ENCODE measurements around the gene RBFA. TPM values are rescaled to one million over a fixed set of nuclear protein-coding genes. Genes with fewer than 3 reads are reported as not detected.

The RBFA gene, protein sequence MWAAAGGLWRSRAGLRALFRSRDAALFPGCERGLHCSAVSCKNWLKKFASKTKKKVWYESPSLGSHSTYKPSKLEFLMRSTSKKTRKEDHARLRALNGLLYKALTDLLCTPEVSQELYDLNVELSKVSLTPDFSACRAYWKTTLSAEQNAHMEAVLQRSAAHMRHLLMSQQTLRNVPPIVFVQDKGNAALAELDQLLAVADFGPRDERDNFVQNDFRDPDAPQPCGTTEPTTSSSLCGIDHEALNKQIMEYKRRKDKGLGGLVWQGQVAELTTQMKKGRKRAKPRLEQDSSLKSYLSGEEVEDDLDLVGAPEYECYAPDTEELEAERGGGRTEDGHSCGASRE
- total RNA-seq = 10 to 100 TPM; 41.7 to 45.5 TPM

DNA sequence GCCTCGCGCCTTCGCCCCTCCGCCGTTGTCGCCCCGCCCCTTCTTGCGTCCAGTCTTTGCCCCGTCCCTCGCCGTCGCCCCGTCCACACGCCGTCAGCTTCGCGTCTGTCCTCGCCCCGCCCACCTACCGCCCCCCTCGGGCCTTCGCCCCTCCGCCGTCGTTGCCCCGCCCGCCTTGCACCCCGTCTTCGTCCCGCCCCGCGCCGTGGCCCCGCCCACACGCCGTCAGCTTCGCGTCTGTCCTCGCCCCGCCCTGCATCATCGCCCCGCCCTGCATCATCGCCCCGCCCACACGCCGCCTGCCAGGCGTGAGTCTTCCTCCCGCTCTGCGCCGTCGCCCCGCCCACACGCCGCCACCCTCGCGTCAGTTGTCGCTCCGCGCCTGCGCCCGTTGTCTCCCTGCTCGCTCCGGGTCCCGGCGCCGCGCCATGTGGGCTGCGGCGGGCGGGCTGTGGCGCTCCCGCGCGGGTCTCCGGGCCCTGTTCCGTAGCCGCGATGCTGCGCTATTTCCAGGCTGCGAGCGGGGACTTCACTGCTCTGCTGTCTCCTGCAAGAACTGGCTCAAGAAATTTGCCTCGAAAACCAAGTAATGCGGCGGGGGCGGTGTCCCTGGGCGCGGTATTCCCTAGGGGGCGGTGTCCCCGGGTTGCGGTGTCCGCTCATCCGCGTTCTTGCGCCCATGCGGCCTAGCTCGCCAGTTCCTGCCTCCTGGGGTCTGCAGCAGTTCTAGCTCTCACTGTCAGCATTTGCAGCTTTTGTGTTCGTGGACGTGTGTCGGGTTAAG is at the start of gene RBFA:
TSS of gene RBFA (plus strand) at position 367 of the 784 bp plus-strand sequence. CDS start at position 429, 62 bp downstream.
- H3K4me3 Mint-ChIP-seq = peak within 1 kb of the TSS; percentile 90
- POLR2A ChIA-PET = interaction anchor here (0.6 to 1.9 kb wide), 15 partner anchors 8 to 350 kb away, joined by 3 to 5 read pairs (median 4); partner anchors contain the start of genes ADNP2 and TXNL4A
- H3K36me3 Mint-ChIP-seq (ENCODE audit: low read depth) = peaks cover 34% of the 10 kb centered on the region
- H3K27ac Mint-ChIP-seq = peak within 1 kb of the TSS; percentile 91
- peaks cover 31% of the 10 kb centered on the region for H3K4me1 Mint-ChIP-seq (ENCODE audit: low read depth)
- ATAC-seq (peak; percentile 88), DNase-seq (peak; percentile 100)
- H3K27me3 Mint-ChIP-seq = no peaks in the 10 kb centered on the region
- intact Hi-C loops (cut with micrococcal nuclease) = loop anchor here (5.0 kb wide), 1 partner anchor 47 kb away; the partner anchor contains the start of gene TXNL4A
- CTCF ChIA-PET = interaction anchor here (0.6 to 1.4 kb wide), 5 partner anchors 10 to 92 kb away, joined by 3 to 4 read pairs (median 3); partner anchors contain the start of gene SLC66A2
- peak; percentile 55 for TF ChIP-seq CTCF (IDR thresholded peaks at IDR 0.05)
- no peaks in the 10 kb centered on the region for H3K9me3 Mint-ChIP-seq

DNA sequence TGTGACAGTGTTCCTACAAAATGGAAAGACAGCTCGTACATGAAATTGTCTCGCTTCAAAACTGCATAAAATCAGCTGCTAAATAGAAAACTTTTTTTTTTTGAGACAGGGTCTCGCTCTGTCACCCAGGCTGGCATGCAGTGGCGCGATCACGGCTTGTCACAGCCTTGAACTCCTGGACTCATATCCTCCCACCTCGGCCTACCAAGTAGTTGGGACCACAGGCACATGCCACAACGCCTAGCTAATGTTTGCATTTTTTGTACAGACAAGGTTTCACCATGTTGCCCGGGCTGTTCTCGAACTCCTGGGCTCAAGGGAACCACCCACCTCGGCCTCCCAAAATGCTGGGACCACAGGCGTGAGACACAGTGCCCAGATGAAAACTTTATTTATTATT is 49.1 kb upstream of the RBFA start:
- ATAC-seq = no peak
- DNase-seq = no peak
- Mint-ChIP-seq H3K36me3 (ENCODE audit: low read depth) (peaks cover 58% of the 10 kb centered on the region), H3K4me3 (no peak overlapping the region), H3K27me3 (no peaks in the 10 kb centered on the region), H3K4me1 (ENCODE audit: low read depth) (peaks cover 59% of the 10 kb centered on the region), H3K9me3 (no peaks in the 10 kb centered on the region), H3K27ac (no peak overlapping the region)
- TF ChIP-seq CTCF (IDR thresholded peaks at IDR 0.05) = no peak
- intact Hi-C loops (cut with micrococcal nuclease) = loop anchor here (5.0 kb wide), 1 partner anchor 47 kb away; the partner anchor contains the start of gene RBFA
- CTCF ChIA-PET = interaction anchor here (0.6 to 1.4 kb wide), 8 partner anchors 8 to 217 kb away, joined by 3 to 6 read pairs (median 4); partner anchors contain the start of gene SLC66A2
- POLR2A ChIA-PET = interaction anchor here (0.6 to 2.2 kb wide), 6 partner anchors 11 to 140 kb away, joined by 3 to 5 read pairs (median 4); partner anchors contain the start of gene ADNP2

GRCh38 chr18:79986726-79987125 is 47.5 kb upstream of the RBFA start:
- intact Hi-C loops (cut with micrococcal nuclease) = loop anchor here (5.0 kb wide), 1 partner anchor 46 kb away; the partner anchor contains the start of gene RBFA

GRCh38 chr18:79987566-79987965 is 46.7 kb upstream of the RBFA start:
- peak overlapping the region; percentile 91 for H3K4me3 Mint-ChIP-seq
- H3K4me1 Mint-ChIP-seq (ENCODE audit: low read depth) = peaks cover 40% of the 10 kb centered on the region

More at GRCh38 chr18:79986726-79987125, 47.5 kb upstream of the RBFA start:
- TF ChIP-seq CTCF (IDR thresholded peaks at IDR 0.05) = no peak
- no peak for ATAC-seq
- ChIA-PET CTCF (interaction anchor here (1.0 to 2.7 kb wide), 4 partner anchors 14 to 24 kb away, joined by 4 to 7 read pairs (median 4); no protein-coding TSS in a partner anchor), POLR2A (interaction anchor here (0.6 to 2.3 kb wide), 6 partner anchors 17 to 74 kb away, joined by 3 to 6 read pairs (median 4); partner anchors contain the start of gene SLC66A2)
- H3K36me3 Mint-ChIP-seq (ENCODE audit: low read depth) = peaks cover 50% of the 10 kb centered on the region
- peaks cover 48% of the 10 kb centered on the region for H3K4me1 Mint-ChIP-seq (ENCODE audit: low read depth)
- no peak for DNase-seq
- H3K9me3 Mint-ChIP-seq = no peaks in the 10 kb centered on the region
- peak overlapping the region; percentile 91 for H3K4me3 Mint-ChIP-seq
- no peaks in the 10 kb centered on the region for H3K27me3 Mint-ChIP-seq
- peak overlapping the region; percentile 88 for H3K27ac Mint-ChIP-seq

More at GRCh38 chr18:79987566-79987965, 46.7 kb upstream of the RBFA start:
- intact Hi-C loops (cut with micrococcal nuclease) = loop anchor here (5.0 kb wide), 1 partner anchor 45 kb away; the partner anchor contains the start of gene RBFA
- no peaks in the 10 kb centered on the region for H3K27me3 Mint-ChIP-seq
- ChIA-PET CTCF (interaction anchor here (0.6 to 2.7 kb wide), 5 partner anchors 10 to 25 kb away, joined by 3 to 7 read pairs (median 4); no protein-coding TSS in a partner anchor), POLR2A (interaction anchor here (0.6 to 2.6 kb wide), 8 partner anchors 8 to 122 kb away, joined by 3 to 12 read pairs (median 4); partner anchors contain the start of genes ADNP2 and SLC66A2)
- H3K36me3 Mint-ChIP-seq (ENCODE audit: low read depth) = peaks cover 42% of the 10 kb centered on the region
- no peaks in the 10 kb centered on the region for H3K9me3 Mint-ChIP-seq
- no peak for DNase-seq
- H3K27ac Mint-ChIP-seq = peak overlapping the region; percentile 88
- no peak for TF ChIP-seq CTCF (IDR thresholded peaks at IDR 0.05)
- ATAC-seq = no peak
